Fibroblast of mammary gland (primary cell): Measurements from ENCODE around the gene PTPRN2.

Experiments
- DNase-seq: peaks from one replicate; pipeline ENCODE4 v3.0.0-alpha.2; 2010; ENCODE audit warnings: low read depth
- H3K4me3 ChIP-seq: 2 replicates; pipeline ENCODE4 v1.5.1; 2011; ENCODE audit warnings: low read depth, mild to moderate bottlenecking, low read length, moderate library complexity; ENCODE audit not compliant: control insufficient read depth
- TF ChIP-seq, protein P1 (sequence below): conservative IDR thresholded peaks from 2 replicates; pipeline ENCODE4 v1.5.1; 2011; ENCODE audit warnings: low read depth, low read length, inconsistent platforms; ENCODE audit not compliant: control insufficient read depth, insufficient read depth

PTPRN2 gene

DNA sequence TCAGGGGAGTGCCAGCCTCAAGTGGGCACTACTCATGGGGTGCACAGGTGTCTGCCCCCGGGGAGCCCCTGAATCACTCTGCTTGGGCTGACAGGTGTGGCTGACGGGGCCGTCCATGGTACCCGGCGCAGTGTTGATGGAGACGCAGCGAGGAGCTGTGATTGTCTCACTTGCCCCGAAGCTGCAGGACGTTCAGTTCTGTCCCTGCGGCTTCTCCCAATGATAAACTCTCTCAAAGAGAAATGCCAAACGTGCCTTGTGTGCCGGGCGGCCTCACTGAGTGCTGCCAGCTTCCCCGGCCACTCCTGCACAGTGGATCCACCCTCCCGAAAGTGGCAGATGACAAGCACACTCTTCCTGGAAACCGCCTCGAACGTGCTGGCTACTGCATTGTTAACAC, 1047.6 kb downstream of the PTPRN2 start:
- H3K4me3 ChIP-seq: no peak overlapping the region
- DNase-seq: no peak
- TF ChIP-seq, protein P1, sequence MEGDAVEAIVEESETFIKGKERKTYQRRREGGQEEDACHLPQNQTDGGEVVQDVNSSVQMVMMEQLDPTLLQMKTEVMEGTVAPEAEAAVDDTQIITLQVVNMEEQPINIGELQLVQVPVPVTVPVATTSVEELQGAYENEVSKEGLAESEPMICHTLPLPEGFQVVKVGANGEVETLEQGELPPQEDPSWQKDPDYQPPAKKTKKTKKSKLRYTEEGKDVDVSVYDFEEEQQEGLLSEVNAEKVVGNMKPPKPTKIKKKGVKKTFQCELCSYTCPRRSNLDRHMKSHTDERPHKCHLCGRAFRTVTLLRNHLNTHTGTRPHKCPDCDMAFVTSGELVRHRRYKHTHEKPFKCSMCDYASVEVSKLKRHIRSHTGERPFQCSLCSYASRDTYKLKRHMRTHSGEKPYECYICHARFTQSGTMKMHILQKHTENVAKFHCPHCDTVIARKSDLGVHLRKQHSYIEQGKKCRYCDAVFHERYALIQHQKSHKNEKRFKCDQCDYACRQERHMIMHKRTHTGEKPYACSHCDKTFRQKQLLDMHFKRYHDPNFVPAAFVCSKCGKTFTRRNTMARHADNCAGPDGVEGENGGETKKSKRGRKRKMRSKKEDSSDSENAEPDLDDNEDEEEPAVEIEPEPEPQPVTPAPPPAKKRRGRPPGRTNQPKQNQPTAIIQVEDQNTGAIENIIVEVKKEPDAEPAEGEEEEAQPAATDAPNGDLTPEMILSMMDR: no peak

DNA sequence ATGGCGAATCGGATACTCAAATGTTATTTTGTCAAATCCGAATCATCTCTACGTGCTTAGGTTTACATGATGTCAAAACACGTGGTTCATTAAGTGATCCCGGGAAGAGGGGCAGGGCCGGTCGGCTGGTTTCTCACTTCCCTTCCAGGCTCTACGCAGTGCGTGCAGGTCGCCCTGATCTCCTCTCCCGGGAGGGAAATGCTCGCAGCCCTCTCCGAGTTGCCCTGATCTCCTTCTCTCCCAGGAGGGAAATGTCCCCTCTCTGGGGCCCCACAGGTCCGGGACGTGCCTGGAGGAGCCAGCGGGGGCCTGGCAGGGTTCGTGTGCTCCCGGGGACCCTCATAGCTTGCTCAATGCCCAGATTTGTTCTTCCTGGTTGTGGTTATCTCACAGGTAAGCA, 1048.1 kb downstream of the PTPRN2 start:
- DNase-seq: no peak
- TF ChIP-seq, protein P1: no peak
- no peak overlapping the region for H3K4me3 ChIP-seq

DNA sequence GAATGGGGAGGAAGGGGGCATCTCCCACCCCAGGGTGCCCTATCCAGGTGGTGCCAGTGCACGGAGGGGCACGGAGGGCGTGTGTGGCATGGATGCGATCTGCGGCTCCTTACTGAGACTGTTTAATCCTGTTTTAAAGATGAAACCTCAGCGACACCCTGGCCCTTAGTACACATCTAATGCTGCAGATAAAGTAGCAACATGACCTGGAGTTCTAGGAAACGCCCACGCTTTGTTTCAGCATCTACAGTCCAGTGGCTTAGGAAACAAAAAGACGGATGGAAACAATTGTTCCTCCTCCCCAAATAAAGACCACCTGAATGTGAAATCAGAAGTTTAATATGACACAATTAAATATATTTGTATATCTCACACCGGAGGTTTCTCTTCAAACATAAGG, 1048.9 kb downstream of the PTPRN2 start:
- no peak for DNase-seq
- TF ChIP-seq, protein P1: no peak
- no peak overlapping the region for H3K4me3 ChIP-seq

DNA sequence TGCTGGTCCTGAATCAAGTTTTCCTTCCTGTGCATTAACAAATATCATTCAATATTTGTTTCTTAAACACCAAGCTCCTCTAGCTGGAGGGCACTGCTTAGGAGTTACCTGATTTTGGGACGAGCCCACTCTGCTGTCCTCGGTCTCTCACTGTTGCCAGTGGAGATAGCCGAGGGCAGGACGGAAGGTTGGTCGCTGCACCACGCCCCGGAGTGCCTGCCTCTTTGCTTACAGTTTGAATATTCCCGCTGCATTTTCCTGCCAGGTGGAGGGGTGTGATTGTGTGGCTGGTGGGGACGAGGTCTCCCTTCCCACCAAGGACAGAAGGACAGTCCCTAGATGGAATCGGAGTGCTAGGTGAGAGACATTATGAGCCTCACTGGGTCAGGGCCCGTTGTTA, 1049.3 kb downstream of the PTPRN2 start:
- H3K4me3 ChIP-seq: no peak overlapping the region
- TF ChIP-seq, protein P1: no peak
- no peak for DNase-seq

DNA sequence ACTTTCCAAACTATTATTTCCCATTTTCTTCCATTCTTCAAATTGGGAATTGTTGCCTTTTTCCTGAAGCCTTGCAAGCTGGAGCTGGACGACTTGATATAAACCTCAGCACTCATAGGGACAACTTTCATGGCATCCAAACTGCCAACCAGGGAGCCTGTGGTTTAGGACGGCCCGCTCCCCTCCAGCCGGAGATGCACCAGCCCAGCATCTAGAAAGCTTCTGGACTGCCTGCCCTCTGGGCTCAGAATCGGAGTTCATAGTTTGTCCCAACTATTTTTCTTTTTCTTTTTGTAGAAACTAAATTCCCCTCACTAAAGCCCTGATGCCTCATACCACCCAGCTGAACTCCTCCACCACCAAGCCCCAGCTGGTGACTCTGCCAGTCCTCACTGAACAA, 1050.6 kb downstream of the PTPRN2 start:
- TF ChIP-seq, protein P1: no peak
- DNase-seq: no peak
- no peak overlapping the region for H3K4me3 ChIP-seq

DNA sequence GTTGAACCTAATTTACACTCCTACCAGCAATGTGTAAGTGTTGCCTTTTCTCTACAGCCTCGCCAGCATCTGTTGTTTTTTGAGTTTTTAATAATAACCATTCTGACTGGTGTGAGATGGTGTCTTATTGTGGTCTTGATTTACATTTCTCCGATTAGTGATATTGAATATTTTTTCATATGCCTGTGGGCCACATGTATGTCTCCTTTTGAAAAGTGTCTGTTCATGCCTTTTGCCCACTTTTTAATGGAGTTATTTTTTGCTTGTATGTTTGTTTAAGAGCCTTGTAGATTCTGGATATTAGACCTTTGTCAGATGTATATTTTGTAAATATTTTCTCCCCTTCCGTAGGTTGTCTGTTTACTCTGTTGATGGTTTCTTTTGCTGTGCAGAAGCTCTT, 1055.6 kb downstream of the PTPRN2 start:
- H3K4me3 ChIP-seq: no peak overlapping the region
- DNase-seq: no peak
- TF ChIP-seq, protein P1: no peak
